Ectodermal cell (in vitro differentiated cells): ENCODE results near the gene ABCA4.

Experiments
- H3K27ac ChIP-seq: 2 replicates; pipeline ENCODE4 v1.7.0; 2013; ENCODE audit warnings: mild to moderate bottlenecking, low read depth, low read length; ENCODE audit not compliant: insufficient read depth, poor library complexity, severe bottlenecking
- H3K27me3 ChIP-seq: 2 replicates; pipeline ENCODE4 v1.7.0; 2013; ENCODE audit warnings: mild to moderate bottlenecking, low read length; ENCODE audit not compliant: insufficient read depth, control insufficient read depth, poor library complexity, severe bottlenecking
- H3K36me3 ChIP-seq: one replicate; pipeline ENCODE4 v1.7.0; 2013; ENCODE audit warnings: low read length; ENCODE audit not compliant: control insufficient read depth, insufficient read depth
- H3K4me1 ChIP-seq: one replicate; pipeline ENCODE4 v1.7.0; 2013; ENCODE audit warnings: low read length; ENCODE audit not compliant: control insufficient read depth, insufficient read depth
- H3K4me3 ChIP-seq: 2 replicates; pipeline ENCODE4 v1.7.0; 2013; ENCODE audit warnings: low read depth, low read length, control low read depth; ENCODE audit not compliant: insufficient read depth
- H3K9me3 ChIP-seq: 2 replicates; pipeline ENCODE4 v1.7.0; 2013; ENCODE audit warnings: mild to moderate bottlenecking, low read length, moderate library complexity; ENCODE audit not compliant: control insufficient read depth
- WGBS, 2 experiments: methylation state at CpG; one replicate each; pipeline ENCODE4 v1.1.7; 2013; ENCODE audit warnings: missing lambda C conversion rate in 2 of 2; 5-methylcytosine and 5-hydroxymethylcytosine counted together

The ABCA4 gene

DNA sequence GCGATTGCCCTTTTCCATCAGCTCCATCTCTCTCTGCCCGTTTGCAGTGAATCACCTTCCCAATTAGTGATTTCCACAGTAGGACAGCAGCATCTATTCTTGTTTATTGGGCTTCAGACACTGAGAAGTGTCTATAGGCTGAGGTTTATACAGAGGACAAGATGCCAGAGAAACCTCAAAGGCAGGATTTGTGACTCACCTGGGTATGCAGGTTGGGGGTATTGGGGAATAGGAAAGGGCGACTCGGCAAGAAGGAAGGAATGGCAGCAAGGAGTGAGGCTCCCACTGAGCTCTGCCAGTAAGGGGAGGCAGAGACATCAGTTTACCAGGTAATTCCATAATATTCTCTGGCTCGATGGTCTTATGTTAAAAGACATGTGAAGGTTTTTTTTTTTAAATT, 25.3 kb upstream of the ABCA4 start:
- no peaks in the 10 kb centered on the region for H3K9me3 ChIP-seq
- H3K4me3 ChIP-seq, result no peak overlapping the region
- no peaks in the 10 kb centered on the region for H3K27me3 ChIP-seq
- H3K36me3 ChIP-seq, result no peaks in the 10 kb centered on the region
- no peaks in the 10 kb centered on the region for H3K4me1 ChIP-seq
- 84 to 88% methylated on average over 4 of the region's 5 CpGs for WGBS, 2 experiments
- H3K27ac ChIP-seq, result no peak overlapping the region

DNA sequence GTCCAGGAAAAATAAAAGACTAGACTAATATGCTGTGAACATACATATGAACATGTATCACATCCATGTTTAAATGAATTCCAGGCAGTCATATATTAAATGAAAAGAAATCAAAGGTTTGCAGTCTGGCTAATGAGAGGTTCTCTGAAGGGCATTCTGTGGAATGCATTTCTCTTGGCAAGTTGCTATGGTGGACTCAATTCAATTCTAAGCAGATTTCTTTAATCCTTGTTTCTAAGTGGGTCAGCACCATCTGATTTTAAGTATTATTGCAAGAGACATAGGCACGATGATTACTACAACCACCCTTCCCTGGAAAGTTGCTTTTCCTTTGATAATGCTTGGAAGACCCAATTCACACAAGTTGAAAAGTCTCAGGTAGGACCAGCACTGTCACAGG, 23.9 kb upstream of the ABCA4 start:
- H3K27me3 ChIP-seq, result no peaks in the 10 kb centered on the region
- no peaks in the 10 kb centered on the region for H3K36me3 ChIP-seq
- no peaks in the 10 kb centered on the region for H3K4me1 ChIP-seq
- WGBS, 2 experiments, result 100% methylated on average over 1 of the region's 1 CpG
- no peaks in the 10 kb centered on the region for H3K9me3 ChIP-seq
- no peak overlapping the region for H3K4me3 ChIP-seq
- H3K27ac ChIP-seq, result no peak overlapping the region

DNA sequence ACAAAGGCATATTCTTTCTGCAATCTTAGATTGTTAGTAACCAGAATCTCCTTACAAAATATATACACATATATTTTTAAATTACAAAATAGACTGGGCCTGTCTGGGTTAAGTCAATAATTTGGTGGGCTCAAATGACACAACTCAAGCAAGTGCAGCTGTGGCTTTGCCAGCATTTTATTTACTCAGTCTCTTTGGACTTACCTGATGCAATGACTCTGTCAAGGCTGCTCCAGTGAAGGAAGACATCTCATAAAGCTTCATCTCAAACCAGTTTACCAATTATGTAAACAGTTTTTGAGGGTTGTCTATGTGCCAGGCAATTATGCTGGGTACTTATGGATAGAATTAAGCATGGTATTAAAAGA, 22.8 kb upstream of the ABCA4 start:
- Histone ChIP-seq H3K27ac (no peak overlapping the region), H3K4me1 (no peaks in the 10 kb centered on the region), H3K4me3 (no peak overlapping the region), H3K27me3 (no peaks in the 10 kb centered on the region), H3K36me3 (no peaks in the 10 kb centered on the region), H3K9me3 (no peaks in the 10 kb centered on the region)

DNA sequence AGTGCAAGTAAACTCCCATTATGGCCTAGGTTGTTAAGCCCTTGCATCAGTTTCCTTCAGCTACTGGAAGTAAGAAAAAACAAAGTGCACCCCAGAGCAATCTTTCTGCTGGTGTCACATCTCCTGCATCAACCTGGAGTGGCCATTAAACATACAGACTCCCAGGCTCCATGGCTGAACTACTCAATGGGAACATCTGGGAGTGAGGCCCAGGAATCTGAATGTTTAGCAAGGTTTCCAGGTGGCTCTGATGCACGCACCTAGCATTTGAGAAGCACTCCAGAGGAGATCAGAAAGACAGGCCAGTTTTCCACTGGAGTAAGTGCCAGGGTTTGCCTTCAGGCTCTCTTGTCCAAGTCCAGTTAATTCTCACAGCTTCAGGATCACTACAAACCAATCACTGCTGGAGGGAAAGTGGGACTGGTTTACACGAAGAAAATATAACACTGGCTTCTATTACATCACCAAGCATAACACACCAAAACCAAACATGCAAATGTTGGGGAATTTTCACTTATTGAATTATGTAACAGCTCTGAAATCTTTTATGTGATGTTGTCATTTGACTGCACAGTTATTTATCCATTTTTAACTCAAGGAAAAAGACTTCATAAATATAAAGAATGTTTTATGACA, 22.3 kb upstream of the ABCA4 start:
- Histone ChIP-seq H3K27ac (no peak overlapping the region), H3K4me3 (no peak overlapping the region), H3K27me3 (no peaks in the 10 kb centered on the region), H3K36me3 (no peaks in the 10 kb centered on the region), H3K4me1 (no peaks in the 10 kb centered on the region), H3K9me3 (no peaks in the 10 kb centered on the region)
- WGBS, 2 experiments, result 94% methylated on average over 1 of the region's 2 CpGs

DNA sequence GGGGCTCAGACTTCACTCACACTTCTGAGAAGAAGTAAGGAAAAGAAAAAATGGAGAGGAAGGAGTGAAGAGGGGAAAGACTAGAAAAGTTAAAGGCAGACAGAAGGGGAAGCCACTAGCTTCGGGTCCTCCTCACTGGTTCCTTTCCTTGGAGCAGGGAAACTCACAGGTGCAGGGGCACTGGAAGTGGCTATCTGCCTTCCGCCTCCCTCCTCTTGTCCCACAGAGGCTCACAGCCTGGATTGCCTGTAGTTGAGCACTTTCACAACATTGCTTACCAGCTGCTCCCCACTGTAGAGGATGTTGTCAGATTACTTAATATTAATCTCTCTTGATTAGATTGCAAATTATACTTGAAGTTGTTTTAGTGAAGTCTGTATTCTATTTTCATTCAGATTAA, 21.6 kb upstream of the ABCA4 start:
- 89 to 90% methylated on average over 2 of the region's 2 CpGs for WGBS, 2 experiments
- H3K4me1 ChIP-seq, result no peaks in the 10 kb centered on the region

DNA sequence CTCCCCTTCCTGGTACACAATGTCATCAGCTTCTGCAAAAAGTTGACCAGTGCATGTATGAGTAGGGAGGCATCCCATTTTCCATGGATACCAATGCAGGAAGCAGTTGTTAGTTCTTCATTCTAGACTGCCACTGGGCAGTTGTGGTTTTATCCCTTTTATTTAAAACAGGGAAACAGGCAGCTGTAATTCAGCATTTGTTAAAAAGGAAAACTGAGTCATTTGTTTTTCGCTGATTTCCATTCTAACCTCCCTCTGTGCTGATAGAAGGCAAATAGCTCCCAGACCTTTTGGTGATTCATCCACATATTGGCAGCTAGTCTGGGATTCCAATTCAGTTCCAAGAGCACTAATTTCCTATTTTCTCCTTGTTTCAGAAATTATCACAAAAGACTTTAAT, 21.1 kb upstream of the ABCA4 start:
- Histone ChIP-seq H3K27ac (no peak overlapping the region), H3K27me3 (no peaks in the 10 kb centered on the region), H3K4me3 (no peak overlapping the region), H3K36me3 (no peaks in the 10 kb centered on the region), H3K4me1 (no peaks in the 10 kb centered on the region), H3K9me3 (no peaks in the 10 kb centered on the region)
- WGBS, 2 experiments, result 79 to 84% methylated on average over 1 of the region's 1 CpG

More for the DNA sequence above, 21.6 kb upstream of the ABCA4 start:
- Histone ChIP-seq H3K36me3 (no peaks in the 10 kb centered on the region), H3K27me3 (no peaks in the 10 kb centered on the region), H3K9me3 (no peaks in the 10 kb centered on the region), H3K4me3 (no peak overlapping the region), H3K27ac (no peak overlapping the region)

DNA sequence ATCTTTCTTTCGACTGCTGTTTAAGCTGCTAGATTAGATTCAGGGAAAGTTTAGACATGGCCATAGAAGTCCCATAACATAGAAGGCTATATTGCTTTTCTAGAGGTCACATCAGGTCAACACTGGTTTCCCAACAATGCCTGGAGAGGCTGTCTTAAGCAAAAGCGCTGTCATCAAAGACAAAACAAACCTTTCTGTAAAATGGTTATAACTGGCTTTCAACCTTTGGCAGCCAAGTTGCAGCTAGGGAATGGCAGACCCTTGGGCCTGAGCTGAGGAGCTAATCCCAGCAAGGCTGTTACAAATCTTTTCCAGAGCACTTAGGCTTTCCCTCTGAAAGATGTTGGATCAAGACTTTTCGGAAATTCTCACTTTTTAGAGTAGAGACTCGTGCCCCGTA, 11.2 kb upstream of the ABCA4 start:
- Histone ChIP-seq H3K9me3 (no peaks in the 10 kb centered on the region), H3K36me3 (no peaks in the 10 kb centered on the region), H3K4me1 (peaks cover 3% of the 10 kb centered on the region), H3K27ac (no peak overlapping the region), H3K27me3 (no peaks in the 10 kb centered on the region), H3K4me3 (no peak overlapping the region)
- WGBS, 2 experiments, result 94 to 96% methylated on average over 5 of the region's 5 CpGs

DNA sequence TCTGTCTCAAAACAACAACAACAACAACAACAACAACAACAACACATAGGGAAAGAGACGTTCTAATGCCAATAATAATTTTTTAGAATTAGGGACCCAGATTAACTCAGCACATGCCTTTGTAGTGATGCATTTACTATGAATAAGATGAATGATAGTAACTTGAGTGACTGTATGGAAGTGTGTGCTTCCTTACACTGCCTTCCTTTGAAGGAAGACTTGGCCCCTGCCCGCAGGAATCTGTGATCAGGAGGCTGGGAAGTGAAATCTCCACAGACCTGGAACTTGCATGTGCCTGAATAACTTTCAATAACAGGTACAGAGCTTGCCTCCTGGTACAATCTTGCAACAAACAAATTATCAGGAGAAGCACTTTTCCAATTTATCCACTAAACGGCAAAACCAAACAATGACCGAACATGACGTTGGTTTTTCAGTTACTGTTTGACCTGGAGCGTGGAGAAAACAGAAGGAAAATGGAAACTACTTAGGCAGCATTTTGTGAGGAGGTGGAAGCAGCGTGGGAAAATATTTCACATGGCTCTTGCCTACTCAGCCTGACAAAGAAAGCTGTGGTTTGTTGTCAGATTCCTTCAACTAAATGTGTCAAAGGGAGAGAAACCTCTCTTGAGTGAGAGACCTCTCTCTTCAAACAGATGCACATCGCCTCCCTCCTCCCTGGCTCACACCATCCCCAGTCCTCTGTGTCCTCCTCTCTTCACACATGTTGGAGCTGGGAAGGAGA, 10.1 kb upstream of the ABCA4 start:
- Histone ChIP-seq H3K27ac (no peak overlapping the region), H3K4me3 (no peak overlapping the region), H3K36me3 (no peaks in the 10 kb centered on the region), H3K27me3 (no peaks in the 10 kb centered on the region), H3K9me3 (no peaks in the 10 kb centered on the region), H3K4me1 (peaks cover 4% of the 10 kb centered on the region)
- WGBS, 2 experiments, result 90 to 93% methylated on average over 7 to 8 of the region's 8 CpGs

DNA sequence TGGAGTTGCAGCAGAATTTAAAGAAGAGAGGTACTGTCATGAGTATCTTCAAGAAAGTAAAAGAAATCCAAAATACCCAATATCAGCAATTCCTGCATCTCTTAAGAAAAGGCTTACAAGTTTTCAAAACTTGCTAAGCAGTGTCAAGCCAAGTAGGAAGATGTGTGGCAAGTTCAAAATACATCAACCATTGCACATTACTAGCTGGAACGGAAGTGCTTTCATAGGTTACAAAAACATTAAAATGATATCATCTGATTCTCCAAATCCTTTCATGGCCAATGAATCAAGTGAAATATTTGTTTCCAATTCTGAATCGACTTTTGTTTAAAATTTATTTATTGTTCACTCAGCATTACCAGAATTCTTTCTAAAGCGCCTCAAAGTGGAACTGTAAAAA, 5.7 kb upstream of the ABCA4 start:
- WGBS, 2 experiments, result 84 to 100% methylated on average over 1 to 2 of the region's 3 CpGs
- no peak overlapping the region for H3K4me3 ChIP-seq

DNA sequence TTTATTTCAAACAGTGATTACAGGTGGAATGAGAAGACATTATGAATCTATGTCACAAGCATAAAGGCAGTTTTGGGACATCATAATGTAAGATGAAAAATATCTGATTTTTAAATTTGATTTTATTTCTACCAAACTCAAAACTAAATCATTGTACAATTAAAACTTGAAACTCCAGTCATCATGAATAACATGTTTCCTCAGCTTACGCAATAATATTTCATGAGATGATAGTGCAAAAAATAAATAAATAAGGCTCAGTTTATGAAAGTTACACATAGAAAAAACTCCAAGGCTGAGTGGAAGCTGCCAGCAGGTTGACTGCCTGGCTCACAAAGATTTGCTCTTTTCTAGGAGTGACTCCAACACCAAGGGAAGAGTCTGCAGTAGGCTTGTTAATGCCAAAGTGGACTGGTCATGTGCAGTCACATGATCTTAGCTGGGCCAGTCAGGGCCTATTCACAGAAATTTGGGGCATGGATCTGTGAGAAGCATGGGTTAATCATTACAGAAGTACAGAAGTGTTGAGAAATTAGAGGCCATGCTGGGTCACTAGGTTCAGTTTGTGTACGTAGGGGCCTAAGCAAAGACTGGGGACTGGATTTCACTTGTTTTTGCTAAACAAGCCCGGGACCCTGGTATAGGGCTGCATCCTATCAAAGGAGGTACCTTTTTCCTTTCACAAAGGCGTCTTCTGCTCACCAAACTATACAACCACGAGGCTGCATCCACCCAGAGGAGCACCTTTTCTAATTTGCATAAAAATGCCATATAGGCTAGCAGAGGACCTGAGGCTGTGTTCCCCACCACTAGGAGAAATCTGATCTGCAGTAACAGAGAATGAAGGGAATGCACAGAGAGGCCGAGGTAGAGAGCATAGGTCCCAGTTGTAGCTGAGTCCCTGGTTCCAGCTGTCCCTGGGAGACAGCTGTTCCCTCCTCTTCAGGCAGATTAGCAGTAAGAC, 4.9 kb upstream of the ABCA4 start:
- Histone ChIP-seq H3K27me3 (no peaks in the 10 kb centered on the region), H3K36me3 (no peaks in the 10 kb centered on the region), H3K27ac (no peak overlapping the region), H3K9me3 (no peaks in the 10 kb centered on the region), H3K4me1 (peaks cover 13% of the 10 kb centered on the region), H3K4me3 (no peak overlapping the region)
- WGBS, 2 experiments, result 60 to 67% methylated on average over 5 to 6 of the region's 6 CpGs

More for the DNA sequence above, 5.7 kb upstream of the ABCA4 start:
- Histone ChIP-seq H3K27ac (no peak overlapping the region), H3K4me1 (peaks cover 5% of the 10 kb centered on the region), H3K36me3 (no peaks in the 10 kb centered on the region), H3K9me3 (no peaks in the 10 kb centered on the region), H3K27me3 (no peaks in the 10 kb centered on the region)
